GM12865 (cell line): ENCODE measurements around the gene TMOD1.
"Not testable (repeated sequence)": the region's sequence is repeated elsewhere in the genome, so short reads cannot be mapped to it uniquely, and the experiment has no call there.

Experiments used
- DNase-seq: peaks from one replicate; pipeline ENCODE4 v3.0.0; 2010; ENCODE audit warnings: low read depth
- H3K4me3 ChIP-seq: 2 replicates; pipeline ENCODE4 v1.5.1; 2011; ENCODE audit warnings: mild to moderate bottlenecking, low read depth, low read length, control low read depth
- TF ChIP-seq, protein P1 (sequence below): IDR thresholded peaks from 2 replicates; pipeline ENCODE4 v1.5.1; 2011; ENCODE audit warnings: low read length, control low read depth, low read depth, inconsistent platforms; ENCODE audit not compliant: insufficient read depth; ENCODE audit errors: missing control alignments

TMOD1 gene

DNA sequence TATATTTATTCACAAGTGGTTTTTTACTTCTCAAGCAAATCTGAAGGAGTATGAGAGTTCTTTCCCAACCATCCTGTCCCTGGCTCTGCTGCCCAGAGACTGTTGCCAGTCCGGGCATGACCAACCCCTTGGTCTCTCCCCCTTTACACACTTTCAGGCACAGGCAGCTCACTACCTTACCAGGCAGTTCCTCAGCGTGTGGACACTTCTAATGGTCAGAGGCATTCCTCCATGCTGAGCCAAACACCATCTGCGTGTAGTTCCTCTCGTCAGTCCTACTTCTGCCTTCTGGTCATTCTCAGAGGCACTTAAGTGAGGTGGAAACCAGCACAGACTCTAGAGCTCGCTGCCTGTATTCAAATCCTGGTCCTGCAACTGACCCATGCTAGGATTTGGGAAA is 75.6 kb downstream of the TMOD1 start:
- TF ChIP-seq, protein P1, sequence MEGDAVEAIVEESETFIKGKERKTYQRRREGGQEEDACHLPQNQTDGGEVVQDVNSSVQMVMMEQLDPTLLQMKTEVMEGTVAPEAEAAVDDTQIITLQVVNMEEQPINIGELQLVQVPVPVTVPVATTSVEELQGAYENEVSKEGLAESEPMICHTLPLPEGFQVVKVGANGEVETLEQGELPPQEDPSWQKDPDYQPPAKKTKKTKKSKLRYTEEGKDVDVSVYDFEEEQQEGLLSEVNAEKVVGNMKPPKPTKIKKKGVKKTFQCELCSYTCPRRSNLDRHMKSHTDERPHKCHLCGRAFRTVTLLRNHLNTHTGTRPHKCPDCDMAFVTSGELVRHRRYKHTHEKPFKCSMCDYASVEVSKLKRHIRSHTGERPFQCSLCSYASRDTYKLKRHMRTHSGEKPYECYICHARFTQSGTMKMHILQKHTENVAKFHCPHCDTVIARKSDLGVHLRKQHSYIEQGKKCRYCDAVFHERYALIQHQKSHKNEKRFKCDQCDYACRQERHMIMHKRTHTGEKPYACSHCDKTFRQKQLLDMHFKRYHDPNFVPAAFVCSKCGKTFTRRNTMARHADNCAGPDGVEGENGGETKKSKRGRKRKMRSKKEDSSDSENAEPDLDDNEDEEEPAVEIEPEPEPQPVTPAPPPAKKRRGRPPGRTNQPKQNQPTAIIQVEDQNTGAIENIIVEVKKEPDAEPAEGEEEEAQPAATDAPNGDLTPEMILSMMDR, result no peak
- H3K4me3 ChIP-seq, result no peak overlapping the region
- no peak for DNase-seq

DNA sequence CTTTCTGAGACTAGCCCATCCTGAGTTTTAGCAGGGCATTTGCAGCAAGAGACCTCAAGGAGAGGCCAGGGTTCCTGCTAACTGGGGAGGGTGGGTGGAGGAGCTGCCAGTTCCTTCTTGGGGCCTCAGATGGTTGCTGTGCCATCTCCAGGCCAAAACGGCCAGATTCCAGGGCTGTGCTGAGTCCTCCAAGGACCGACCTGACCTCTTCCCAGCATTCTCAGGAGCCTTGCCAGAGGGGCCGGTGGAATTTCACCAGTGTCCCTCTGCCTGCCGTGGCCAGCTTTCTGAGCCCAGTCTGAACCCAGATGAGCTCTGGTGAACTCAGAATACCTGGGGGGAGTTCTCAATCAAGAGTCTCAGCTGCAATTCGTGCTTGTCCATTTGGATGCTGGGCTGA is 77.4 kb downstream of the TMOD1 start:
- DNase-seq, result no peak
- TF ChIP-seq, protein P1, result no peak
- no peak overlapping the region for H3K4me3 ChIP-seq

DNA sequence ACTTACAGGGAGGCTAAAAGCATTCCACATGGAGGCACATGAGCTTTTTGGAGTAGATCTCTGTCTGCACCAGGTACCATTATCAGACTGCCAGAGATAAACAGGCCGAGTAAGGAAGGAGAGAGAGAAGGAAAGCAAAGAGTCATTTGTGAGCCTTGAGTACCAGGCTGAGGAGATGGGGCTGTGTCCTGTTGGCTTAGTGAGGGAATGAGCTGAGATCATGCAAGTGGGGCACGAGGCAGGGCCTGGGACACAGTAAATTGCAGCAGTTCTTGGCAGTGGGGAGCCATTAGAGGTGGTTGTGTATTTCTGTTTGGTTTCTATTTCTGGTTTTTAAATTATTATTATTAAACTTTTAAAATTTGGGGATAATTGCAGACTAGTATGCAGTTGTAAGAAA is 78.4 kb downstream of the TMOD1 start:
- TF ChIP-seq, protein P1, result no peak
- DNase-seq, result no peak
- no peak overlapping the region for H3K4me3 ChIP-seq

DNA sequence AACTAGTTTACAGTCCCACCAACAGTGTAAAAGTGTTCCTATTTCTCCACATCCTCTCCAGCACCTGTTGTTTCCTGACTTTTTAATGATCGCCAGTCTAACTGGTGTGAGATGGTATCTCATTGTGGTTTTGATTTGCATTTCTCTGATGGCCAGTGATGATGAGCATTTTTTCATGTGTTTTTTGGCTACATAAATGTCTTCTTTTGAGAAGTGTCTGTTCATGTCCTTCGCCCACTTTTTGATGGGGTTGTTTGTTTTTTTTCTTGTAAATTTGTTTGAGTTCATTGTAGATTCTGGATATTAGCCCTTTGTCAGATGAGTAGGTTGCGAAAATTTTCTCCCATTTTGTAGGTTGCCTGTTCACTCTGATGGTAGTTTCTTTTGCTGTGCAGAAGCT is 80.1 kb downstream of the TMOD1 start:
- DNase-seq, H3K4me3 ChIP-seq: not testable (repeated sequence)

DNA sequence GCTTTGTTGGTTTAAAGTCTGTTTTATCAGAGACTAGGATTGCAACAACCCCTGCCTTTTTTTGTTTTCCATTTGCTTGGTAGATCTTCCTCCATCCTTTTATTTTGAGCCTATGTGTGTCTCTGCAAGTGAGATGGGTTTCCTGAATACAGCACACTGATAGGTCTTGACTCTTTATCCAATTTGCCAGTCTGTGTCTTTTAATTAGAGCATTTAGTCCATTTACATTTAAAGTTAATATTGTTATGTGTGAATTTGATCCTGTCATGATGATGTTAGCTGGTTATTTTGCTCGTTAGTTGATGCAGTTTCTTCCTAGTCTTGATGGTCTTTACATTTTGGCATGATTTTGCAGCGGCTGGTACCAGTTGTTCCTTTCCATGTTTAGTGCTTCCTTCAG is 83.3 kb downstream of the TMOD1 start:
- H3K4me3 ChIP-seq, DNase-seq: not testable (repeated sequence)

DNA sequence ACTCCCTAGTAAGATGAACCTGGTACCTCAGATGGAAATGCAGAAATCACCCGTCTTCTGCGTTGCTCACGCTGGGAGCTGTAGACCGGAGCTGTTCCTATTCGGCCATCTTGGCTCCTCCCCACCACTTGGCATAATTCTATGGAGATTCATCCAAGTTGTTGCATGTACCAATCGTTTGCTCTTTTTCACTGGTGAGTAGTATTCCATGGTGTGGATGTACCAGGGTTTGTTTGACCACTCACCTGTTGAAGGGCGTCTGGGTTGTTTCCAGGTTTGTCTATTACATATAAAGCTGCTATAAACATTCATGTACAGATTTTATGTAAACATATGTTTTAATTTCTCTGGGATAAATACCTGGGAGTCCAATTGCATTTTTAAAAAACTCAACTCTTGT is 85.4 kb downstream of the TMOD1 start:
- H3K4me3 ChIP-seq, DNase-seq: not testable (repeated sequence)

DNA sequence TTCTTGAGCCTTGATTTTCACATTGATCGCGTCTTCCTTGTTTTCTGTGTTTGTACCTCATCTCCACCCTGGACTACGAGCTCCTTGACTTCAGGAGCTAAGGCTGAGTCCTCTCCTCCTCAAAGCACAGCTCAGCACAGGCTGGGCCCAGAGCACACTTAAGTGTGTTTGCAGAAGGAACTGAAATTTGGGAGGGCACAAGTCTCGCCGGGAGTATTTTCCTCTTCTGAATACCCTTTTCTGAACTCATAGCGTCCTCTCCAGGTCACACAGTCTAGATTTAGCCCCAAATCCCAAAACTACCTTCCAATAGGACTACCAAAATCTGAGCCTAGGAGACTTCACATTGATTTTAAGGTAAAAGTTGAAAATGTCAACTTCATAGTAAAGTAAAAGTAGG is 90.1 kb downstream of the TMOD1 start:
- H3K4me3 ChIP-seq, result no peak overlapping the region
- DNase-seq, result no peak
- TF ChIP-seq, protein P1, result no peak

DNA sequence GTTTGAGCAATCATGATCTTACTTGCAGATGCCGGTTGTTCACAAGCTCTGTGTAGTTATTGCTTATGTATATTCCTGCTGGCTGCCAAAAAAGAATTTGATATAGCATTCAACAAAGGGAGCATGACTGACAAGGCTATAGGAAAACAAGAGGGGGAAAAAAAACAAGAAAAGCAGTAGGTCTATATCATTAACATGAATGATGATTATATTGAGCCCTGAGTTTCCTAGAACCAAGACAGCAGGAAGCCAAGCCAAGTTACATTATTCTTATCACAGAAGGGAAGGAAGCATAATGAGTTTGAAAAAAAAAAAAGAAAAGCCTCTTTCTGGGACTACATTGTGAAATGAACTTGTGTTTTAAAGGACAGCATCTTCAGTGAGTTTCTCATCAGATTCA is 90.7 kb downstream of the TMOD1 start:
- TF ChIP-seq, protein P1, result no peak
- no peak for DNase-seq

DNA sequence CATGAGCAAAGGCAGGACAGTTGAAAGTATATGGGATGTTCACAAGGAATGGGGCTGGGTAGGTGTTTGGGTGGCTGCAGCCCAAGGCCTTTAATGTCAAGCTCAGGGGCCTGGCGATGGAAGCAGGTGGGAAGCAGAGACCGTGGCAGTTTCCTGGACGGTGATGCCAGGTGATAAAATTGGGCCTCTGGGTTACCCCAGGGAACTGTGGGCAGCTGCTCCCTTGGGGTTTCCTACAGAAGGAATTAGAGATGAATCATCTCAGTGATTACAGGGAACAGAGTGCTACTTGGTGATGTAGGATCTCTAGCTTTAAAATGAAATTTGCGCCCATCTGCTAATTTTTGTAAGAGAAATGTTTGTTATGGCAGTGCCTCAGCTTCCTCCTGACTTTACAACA is 92.5 kb downstream of the TMOD1 start:
- no peak overlapping the region for H3K4me3 ChIP-seq
- TF ChIP-seq, protein P1, result no peak
- DNase-seq, result no peak

More for the DNA sequence above, 90.7 kb downstream of the TMOD1 start:
- H3K4me3 ChIP-seq, result no peak overlapping the region
